Brain microvascular endothelial cell (primary cell): ENCODE data around the gene EDIL3.

Experiments
- DNase-seq: peaks from one replicate; pipeline ENCODE4 v3.0.0-alpha.2; 2020
- H3K27ac ChIP-seq: fragments of 250-450 bp; sonication (Bioruptor Pico); 2 replicates; pipeline ENCODE4 v1.5.1; 2020; ENCODE audit warnings: mild to moderate bottlenecking, moderate library complexity
- H3K27me3 ChIP-seq: fragments of 250-450 bp; sonication (Bioruptor Pico); replicated peaks from 2 replicates; pipeline ENCODE4 v1.5.1; 2020; ENCODE audit warnings: mild to moderate bottlenecking
- H3K36me3 ChIP-seq: fragments of 250-450 bp; sonication (Bioruptor Pico); replicated peaks from 2 replicates; pipeline ENCODE4 v1.5.1; 2020; ENCODE audit warnings: mild to moderate bottlenecking
- H3K4me3 ChIP-seq: 2 replicates; pipeline ENCODE4 v1.5.1; 2011; ENCODE audit warnings: low read depth, mild to moderate bottlenecking, control low read depth, low read length, moderate library complexity
- in situ Hi-C: cut with HindIII; loops from 2 replicates; pipeline ENCODE4 v1.10.0; 2017; ENCODE audit warnings: low sequenced_read_pairs, low pct_ligation_motif_present
- TF ChIP-seq, protein P1 (sequence below): IDR thresholded peaks from 2 replicates; pipeline ENCODE4 v1.5.1; 2011; ENCODE audit warnings: low read depth, mild to moderate bottlenecking, moderate library complexity, low read length, control low read depth, inconsistent platforms; ENCODE audit errors: missing control alignments

EDIL3 gene

DNA sequence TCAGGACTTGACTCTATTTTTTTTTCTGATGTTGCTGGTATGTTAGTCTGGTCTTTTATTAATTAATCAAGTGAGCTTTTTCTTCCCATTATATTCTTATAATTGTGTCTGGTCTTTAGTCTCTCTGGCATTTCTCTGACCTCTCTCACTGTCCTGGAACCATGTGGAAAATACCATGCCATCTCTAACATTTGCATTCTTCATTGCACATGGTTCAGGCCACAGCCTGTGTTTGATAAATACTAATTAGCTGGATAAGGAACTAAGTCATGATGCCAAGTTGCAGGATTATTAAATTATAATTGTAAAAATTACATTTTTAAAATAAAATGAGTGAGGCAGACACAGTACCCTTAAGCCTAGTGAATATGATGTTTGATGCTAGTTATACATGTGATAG lies 155.6 kb downstream of the EDIL3 start:
- in situ Hi-C loops: no loop called here
- Histone ChIP-seq H3K27ac (no peak overlapping the region), H3K36me3 (no peaks in the 10 kb centered on the region), H3K27me3 (no peaks in the 10 kb centered on the region), H3K4me3 (no peak overlapping the region)
- TF ChIP-seq, protein P1, sequence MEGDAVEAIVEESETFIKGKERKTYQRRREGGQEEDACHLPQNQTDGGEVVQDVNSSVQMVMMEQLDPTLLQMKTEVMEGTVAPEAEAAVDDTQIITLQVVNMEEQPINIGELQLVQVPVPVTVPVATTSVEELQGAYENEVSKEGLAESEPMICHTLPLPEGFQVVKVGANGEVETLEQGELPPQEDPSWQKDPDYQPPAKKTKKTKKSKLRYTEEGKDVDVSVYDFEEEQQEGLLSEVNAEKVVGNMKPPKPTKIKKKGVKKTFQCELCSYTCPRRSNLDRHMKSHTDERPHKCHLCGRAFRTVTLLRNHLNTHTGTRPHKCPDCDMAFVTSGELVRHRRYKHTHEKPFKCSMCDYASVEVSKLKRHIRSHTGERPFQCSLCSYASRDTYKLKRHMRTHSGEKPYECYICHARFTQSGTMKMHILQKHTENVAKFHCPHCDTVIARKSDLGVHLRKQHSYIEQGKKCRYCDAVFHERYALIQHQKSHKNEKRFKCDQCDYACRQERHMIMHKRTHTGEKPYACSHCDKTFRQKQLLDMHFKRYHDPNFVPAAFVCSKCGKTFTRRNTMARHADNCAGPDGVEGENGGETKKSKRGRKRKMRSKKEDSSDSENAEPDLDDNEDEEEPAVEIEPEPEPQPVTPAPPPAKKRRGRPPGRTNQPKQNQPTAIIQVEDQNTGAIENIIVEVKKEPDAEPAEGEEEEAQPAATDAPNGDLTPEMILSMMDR: no peak
- DNase-seq: no peak

DNA sequence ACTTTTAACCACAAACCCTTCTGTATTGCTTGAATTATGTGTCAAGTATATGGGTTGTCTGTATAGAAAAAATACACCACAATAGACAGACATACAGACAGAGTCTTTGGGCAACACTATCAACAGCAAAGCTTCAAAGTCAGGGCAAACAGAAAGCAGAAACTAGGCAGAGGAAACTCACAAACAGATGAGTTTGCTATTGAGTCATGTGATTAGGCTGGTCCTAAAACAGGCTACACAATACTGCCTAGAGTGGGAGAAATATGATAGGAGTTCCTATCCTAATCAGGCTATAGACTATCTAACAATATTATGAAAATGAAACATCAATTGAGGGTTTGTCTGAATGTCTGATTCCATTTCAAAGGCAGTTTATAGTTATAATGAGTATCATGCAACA lies 156.4 kb downstream of the EDIL3 start:
- H3K36me3 ChIP-seq: no peaks in the 10 kb centered on the region
- in situ Hi-C loops: no loop called here
- no peak overlapping the region for H3K4me3 ChIP-seq
- no peak overlapping the region for H3K27ac ChIP-seq
- no peaks in the 10 kb centered on the region for H3K27me3 ChIP-seq
- no peak for DNase-seq
- TF ChIP-seq, protein P1: no peak

DNA sequence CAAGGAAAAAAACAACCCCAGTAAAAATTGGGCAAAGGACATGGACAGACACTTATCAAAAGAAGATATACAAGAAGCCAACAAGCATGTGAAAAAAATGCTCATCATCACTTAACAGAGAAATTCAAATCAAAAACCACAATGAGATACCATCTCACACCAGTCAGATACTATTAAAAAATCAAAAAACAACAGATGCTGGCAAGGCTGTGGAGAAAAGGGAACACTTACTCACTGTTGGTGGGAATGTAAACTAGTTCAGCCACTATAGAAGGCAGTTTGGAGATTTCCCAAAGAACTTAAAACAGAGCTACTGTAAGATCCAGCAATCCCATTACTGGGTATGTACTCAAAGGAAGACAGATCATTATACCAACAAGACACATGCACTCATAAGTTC lies 157.4 kb downstream of the EDIL3 start:
- Histone ChIP-seq H3K4me3 (no peak overlapping the region), H3K27me3 (no peaks in the 10 kb centered on the region), H3K36me3 (no peaks in the 10 kb centered on the region), H3K27ac (no peak overlapping the region)
- no peak for DNase-seq
- in situ Hi-C loops: no loop called here
- TF ChIP-seq, protein P1: no peak

DNA sequence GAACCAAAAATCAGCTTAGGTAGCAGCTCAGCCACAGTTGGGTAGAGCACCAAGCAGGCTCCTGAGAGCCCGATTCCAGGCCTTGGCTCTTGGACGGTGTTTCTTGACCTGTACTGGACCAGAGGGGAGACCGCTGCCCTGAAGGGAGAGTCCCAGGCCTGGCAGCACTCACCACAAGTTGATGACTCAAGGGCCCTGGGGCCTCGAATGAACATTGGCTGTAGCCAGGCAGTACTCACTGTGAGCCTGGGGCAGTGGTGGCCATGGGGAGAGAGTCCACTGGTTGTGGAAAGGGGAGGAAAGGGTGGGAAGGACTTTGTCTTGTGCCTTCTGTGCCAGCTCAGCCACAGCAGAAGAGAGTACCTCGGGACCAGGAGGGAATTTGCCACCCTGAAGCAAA lies 166.1 kb downstream of the EDIL3 start:
- H3K36me3 ChIP-seq: no peaks in the 10 kb centered on the region
- in situ Hi-C loops: no loop called here
- no peak overlapping the region for H3K4me3 ChIP-seq
- no peak overlapping the region for H3K27ac ChIP-seq
- H3K27me3 ChIP-seq: no peaks in the 10 kb centered on the region
- peak; percentile 11 for DNase-seq
- TF ChIP-seq, protein P1: no peak

DNA sequence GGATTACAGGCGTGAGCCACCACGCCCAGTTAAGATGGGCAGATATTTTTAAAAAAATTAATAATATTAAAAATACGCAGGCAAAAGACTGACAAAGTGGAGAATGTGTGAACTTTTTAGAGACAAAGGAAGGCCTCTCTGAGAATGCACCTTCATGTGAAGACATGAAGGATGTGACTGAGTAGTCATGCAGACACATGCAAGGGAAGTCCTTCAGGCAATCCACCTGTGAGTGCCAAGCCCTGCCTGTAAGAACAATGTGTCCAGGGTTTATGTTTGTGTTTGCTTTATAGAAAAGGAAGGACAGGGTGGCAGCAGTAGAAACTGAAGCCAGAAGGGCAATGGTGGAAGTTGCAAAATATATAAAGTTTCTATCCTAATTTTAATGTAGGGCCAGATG lies 169.2 kb downstream of the EDIL3 start:
- peaks cover 2% of the 10 kb centered on the region for H3K36me3 ChIP-seq
- no peaks in the 10 kb centered on the region for H3K27me3 ChIP-seq
- TF ChIP-seq, protein P1: no peak
- H3K27ac ChIP-seq: no peak overlapping the region
- no peak for DNase-seq
- in situ Hi-C loops: no loop called here
- H3K4me3 ChIP-seq: no peak overlapping the region

DNA sequence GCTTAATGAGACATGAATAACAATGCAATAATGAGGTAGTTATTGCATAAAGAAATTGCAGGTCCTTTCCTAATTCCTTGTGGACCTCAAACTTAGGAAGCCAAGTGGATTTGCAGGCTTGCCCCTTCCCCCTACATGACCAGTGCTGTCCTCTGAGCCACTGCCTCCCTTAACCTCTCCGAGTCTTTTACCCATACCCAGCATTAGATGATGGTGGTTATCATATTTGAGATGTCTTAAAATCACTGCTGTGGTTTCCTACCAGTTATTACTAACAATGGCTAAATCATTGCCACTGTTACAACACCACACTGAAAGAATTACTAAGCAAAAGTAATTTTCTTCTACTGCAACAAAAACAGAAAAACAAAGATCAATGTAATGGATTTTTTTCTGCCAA lies 170.8 kb downstream of the EDIL3 start:
- Histone ChIP-seq H3K27me3 (no peaks in the 10 kb centered on the region), H3K36me3 (peaks cover 2% of the 10 kb centered on the region), H3K4me3 (no peak overlapping the region), H3K27ac (no peak overlapping the region)
- DNase-seq: no peak
- in situ Hi-C loops: no loop called here
- TF ChIP-seq, protein P1: no peak
